GM23338 (cell line): Measurements from ENCODE around the gene PPP5C. TPM values are rescaled to one million over a fixed set of nuclear protein-coding genes. Genes with fewer than 3 reads are reported as not detected.

Experiments used
- ATAC-seq: fragments of 200-7000 bp; cut with Tn5 transposase; 3 replicates; pipeline ENCODE4 v1.9.1; 2020
- DNase-seq: peaks from one replicate; pipeline ENCODE4 v3.0.0-alpha.2; 2015; ENCODE audit warnings: low spot score
- H2AFZ ChIP-seq: fragments of 200-600 bp; sonication (generic); 2 replicates; pipeline ENCODE4 v1.8.0; 2016; ENCODE audit warnings: antibody characterized with exemption, mild to moderate bottlenecking, moderate library complexity
- H3F3A ChIP-seq: fragments of 200-600 bp; sonication (generic); replicated peaks from 2 replicates; pipeline ENCODE4 v1.8.0; 2017; ENCODE audit warnings: antibody characterized with exemption, mixed run types, low read depth
- H3K27ac ChIP-seq: fragments of 200-600 bp; sonication (generic); 2 replicates; pipeline ENCODE4 v1.6.1; 2016; ENCODE audit warnings: low read depth
- H3K27me3 ChIP-seq: fragments of 200-600 bp; sonication (generic); 2 replicates; pipeline ENCODE4 v1.8.0; 2016; ENCODE audit warnings: mild to moderate bottlenecking, mixed run types, moderate library complexity; ENCODE audit not compliant: insufficient read depth
- H3K36me3 ChIP-seq: fragments of 200-600 bp; sonication (generic); 2 replicates; pipeline ENCODE4 v1.8.0; 2016; ENCODE audit warnings: mild to moderate bottlenecking; ENCODE audit not compliant: insufficient read depth
- H3K4me1 ChIP-seq: fragments of 200-600 bp; sonication (generic); 2 replicates; pipeline ENCODE4 v1.8.0; 2016; ENCODE audit warnings: mild to moderate bottlenecking, moderate library complexity; ENCODE audit not compliant: insufficient read depth
- H3K4me2 ChIP-seq: fragments of 200-600 bp; sonication (generic); 2 replicates; pipeline ENCODE4 v1.7.1; 2017; ENCODE audit warnings: mixed run types
- H3K4me3 ChIP-seq: fragments of 200-600 bp; sonication (generic); 2 replicates; pipeline ENCODE4 v1.6.1; 2016; ENCODE audit warnings: mixed run types
- H3K79me2 ChIP-seq: fragments of 200-600 bp; sonication (generic); replicated peaks from 2 replicates; pipeline ENCODE4 v1.8.0; 2017; ENCODE audit warnings: mild to moderate bottlenecking; ENCODE audit not compliant: insufficient read depth
- H3K9me2 ChIP-seq: fragments of 200-600 bp; sonication (generic); 2 replicates; pipeline ENCODE4 v1.8.0; 2017; ENCODE audit not compliant: insufficient read depth
- H4K20me1 ChIP-seq: fragments of 200-600 bp; sonication (generic); replicated peaks from 2 replicates; pipeline ENCODE4 v1.8.0; 2017; ENCODE audit warnings: mild to moderate bottlenecking; ENCODE audit not compliant: insufficient read depth
- H3K27ac Mint-ChIP-seq: 2 replicates; pipeline ENCODE4 v1.8.0; 2020; ENCODE audit warnings: inconsistent platforms, mild to moderate bottlenecking, moderate library complexity, mixed read lengths
- H3K27me3 Mint-ChIP-seq: 3 replicates; pipeline ENCODE4 v1.8.0; 2022; ENCODE audit warnings: low read depth, mild to moderate bottlenecking, moderate library complexity, mixed read lengths, inconsistent platforms; ENCODE audit not compliant: insufficient read depth, poor library complexity
- H3K36me3 Mint-ChIP-seq: 3 replicates; pipeline ENCODE4 v1.8.0; 2021; ENCODE audit warnings: low read depth, mild to moderate bottlenecking, inconsistent platforms, moderate library complexity, mixed read lengths
- H3K4me1 Mint-ChIP-seq: 3 replicates; pipeline ENCODE4 v1.8.0; 2020; ENCODE audit warnings: mild to moderate bottlenecking, inconsistent platforms, mixed read lengths
- H3K4me3 Mint-ChIP-seq: 3 replicates; pipeline ENCODE4 v1.8.0; 2021; ENCODE audit warnings: moderate library complexity, mild to moderate bottlenecking, inconsistent platforms, mixed read lengths
- H3K9me3 Mint-ChIP-seq: 3 replicates; pipeline ENCODE4 v1.8.0; 2020; ENCODE audit warnings: moderate library complexity, mild to moderate bottlenecking, inconsistent platforms, mixed read lengths
- CREB1 ChIP-seq: fragments of 250-450 bp; sonication (Bioruptor Pico); IDR thresholded peaks from 2 replicates; pipeline ENCODE4 v1.5.0; 2020; ENCODE audit warnings: low read depth, mild to moderate bottlenecking, moderate library complexity
- EZH2 ChIP-seq: fragments of 200-600 bp; sonication (generic); IDR thresholded peaks from one replicate; pipeline ENCODE4 v1.8.0; 2017; ENCODE audit warnings: antibody characterized with exemption, mild to moderate bottlenecking, low read depth; ENCODE audit not compliant: unreplicated experiment
- EZH2phosphoT487 ChIP-seq: fragments of 200-600 bp; sonication (generic); IDR thresholded peaks from one replicate; pipeline ENCODE4 v1.8.1; 2018; ENCODE audit warnings: antibody characterized with exemption; ENCODE audit not compliant: unreplicated experiment
- JUNB ChIP-seq: IDR thresholded peaks from one replicate; pipeline ENCODE4 v1.6.1; 2016; ENCODE audit warnings: antibody characterized with exemption; ENCODE audit not compliant: unreplicated experiment
- NANOG ChIP-seq: IDR thresholded peaks from 2 replicates; pipeline ENCODE4 v1.6.1; 2016; ENCODE audit warnings: antibody characterized with exemption, borderline replicate concordance
- POLR2AphosphoS5 ChIP-seq: IDR thresholded peaks from 2 replicates; pipeline ENCODE4 v1.6.1; 2016; ENCODE audit warnings: antibody characterized with exemption, low read depth
- STAT1 ChIP-seq: IDR thresholded peaks from one replicate; pipeline ENCODE4 v1.6.1; 2016; ENCODE audit warnings: antibody characterized with exemption; ENCODE audit not compliant: unreplicated experiment
- ZNF114 ChIP-seq: fragments of 250-450 bp; sonication (Bioruptor Pico); IDR thresholded peaks from 2 replicates; pipeline ENCODE4 v1.5.0; 2020; ENCODE audit warnings: mild to moderate bottlenecking, moderate library complexity
- ZNF331 ChIP-seq: fragments of 250-450 bp; sonication (Bioruptor Pico); IDR thresholded peaks from 2 replicates; pipeline ENCODE4 v1.5.0; 2020; ENCODE audit warnings: low read depth, mild to moderate bottlenecking, moderate library complexity
- polyA plus RNA-seq: library from polyadenylated mRNA; unstranded; fragments of >200 nt; fragmentation: Nextera tagmentation; extraction: Ambion mirVana; gene quantifications from 2 replicates; pipeline ENCODE4 v1.2.1, GENCODE V29; 2016
- total RNA-seq: library from RNA; depleted of rRNA; stranded (reverse); fragments of >200 nt; shearing (Covaris generic); gene quantifications from 2 replicates; pipeline ENCODE4 v1.2.3, GENCODE V29; 2014
- TF ChIP-seq, protein P1 (sequence below): IDR thresholded peaks from one replicate; pipeline ENCODE4 v1.6.1; 2018; ENCODE audit warnings: antibody characterized with exemption; ENCODE audit not compliant: unreplicated experiment
- TF ChIP-seq, protein P2 (sequence below), 2 experiments: fragments of 200-600 bp in 1 of 2; sonication (generic) in 1 of 2; conservative IDR thresholded peaks; 2 replicates each; pipeline versions ENCODE4 v1.5.1 to v1.6.1; 2016 to 2017; ENCODE audit warnings: antibody characterized with exemption in 2 of 2, low read depth in 2 of 2, mild to moderate bottlenecking in 2 of 2, moderate library complexity in 1 of 2
- TF ChIP-seq, protein P3 (sequence below): IDR thresholded peaks from 2 replicates; pipeline ENCODE4 v1.6.1; 2016; ENCODE audit warnings: antibody characterized with exemption

PPP5C gene
- total and polyA plus RNA-seq, 2 experiments from 2014 or later = 51.6 to 123 TPM

DNA sequence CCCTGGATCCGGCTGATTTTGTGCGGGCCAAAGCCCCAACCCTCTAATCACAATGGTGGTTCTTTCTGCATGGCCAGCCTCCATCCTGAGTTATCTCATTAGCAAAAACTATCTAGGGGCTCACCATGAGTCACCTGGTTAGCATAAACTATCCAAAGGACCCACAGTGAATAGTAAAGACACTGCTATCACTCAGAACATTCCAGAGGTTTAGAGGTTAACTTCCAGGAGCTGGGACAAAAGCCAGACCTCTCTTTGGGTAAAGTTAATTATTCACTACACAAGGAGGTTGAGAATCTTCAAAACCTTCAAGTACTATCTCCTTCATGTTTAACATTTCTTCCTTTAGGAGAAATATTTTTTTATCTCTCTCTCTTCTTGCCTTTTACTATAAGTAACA lies 18.8 kb upstream of the PPP5C start:
- H3F3A ChIP-seq = no peaks in the 10 kb centered on the region
- DNase-seq (no peak), ATAC-seq (no peak)
- H3K9me2 ChIP-seq = peaks cover 12% of the 10 kb centered on the region; the same call in 1 of the 2 replicates
- H3K36me3 ChIP-seq = peaks cover 38% of the 10 kb centered on the region
- H3K9me3 Mint-ChIP-seq = peaks cover 32% of the 10 kb centered on the region
- H3K27me3 ChIP-seq = no peaks in the 10 kb centered on the region
- TF ChIP-seq, protein P1, sequence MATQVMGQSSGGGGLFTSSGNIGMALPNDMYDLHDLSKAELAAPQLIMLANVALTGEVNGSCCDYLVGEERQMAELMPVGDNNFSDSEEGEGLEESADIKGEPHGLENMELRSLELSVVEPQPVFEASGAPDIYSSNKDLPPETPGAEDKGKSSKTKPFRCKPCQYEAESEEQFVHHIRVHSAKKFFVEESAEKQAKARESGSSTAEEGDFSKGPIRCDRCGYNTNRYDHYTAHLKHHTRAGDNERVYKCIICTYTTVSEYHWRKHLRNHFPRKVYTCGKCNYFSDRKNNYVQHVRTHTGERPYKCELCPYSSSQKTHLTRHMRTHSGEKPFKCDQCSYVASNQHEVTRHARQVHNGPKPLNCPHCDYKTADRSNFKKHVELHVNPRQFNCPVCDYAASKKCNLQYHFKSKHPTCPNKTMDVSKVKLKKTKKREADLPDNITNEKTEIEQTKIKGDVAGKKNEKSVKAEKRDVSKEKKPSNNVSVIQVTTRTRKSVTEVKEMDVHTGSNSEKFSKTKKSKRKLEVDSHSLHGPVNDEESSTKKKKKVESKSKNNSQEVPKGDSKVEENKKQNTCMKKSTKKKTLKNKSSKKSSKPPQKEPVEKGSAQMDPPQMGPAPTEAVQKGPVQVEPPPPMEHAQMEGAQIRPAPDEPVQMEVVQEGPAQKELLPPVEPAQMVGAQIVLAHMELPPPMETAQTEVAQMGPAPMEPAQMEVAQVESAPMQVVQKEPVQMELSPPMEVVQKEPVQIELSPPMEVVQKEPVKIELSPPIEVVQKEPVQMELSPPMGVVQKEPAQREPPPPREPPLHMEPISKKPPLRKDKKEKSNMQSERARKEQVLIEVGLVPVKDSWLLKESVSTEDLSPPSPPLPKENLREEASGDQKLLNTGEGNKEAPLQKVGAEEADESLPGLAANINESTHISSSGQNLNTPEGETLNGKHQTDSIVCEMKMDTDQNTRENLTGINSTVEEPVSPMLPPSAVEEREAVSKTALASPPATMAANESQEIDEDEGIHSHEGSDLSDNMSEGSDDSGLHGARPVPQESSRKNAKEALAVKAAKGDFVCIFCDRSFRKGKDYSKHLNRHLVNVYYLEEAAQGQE = no peak
- TF ChIP-seq POLR2AphosphoS5 (no peak), ZNF114 (no peak), EZH2phosphoT487 (no peak), CREB1 (no peak), NANOG (no peak), JUNB (no peak)
- TF ChIP-seq, protein P2, sequence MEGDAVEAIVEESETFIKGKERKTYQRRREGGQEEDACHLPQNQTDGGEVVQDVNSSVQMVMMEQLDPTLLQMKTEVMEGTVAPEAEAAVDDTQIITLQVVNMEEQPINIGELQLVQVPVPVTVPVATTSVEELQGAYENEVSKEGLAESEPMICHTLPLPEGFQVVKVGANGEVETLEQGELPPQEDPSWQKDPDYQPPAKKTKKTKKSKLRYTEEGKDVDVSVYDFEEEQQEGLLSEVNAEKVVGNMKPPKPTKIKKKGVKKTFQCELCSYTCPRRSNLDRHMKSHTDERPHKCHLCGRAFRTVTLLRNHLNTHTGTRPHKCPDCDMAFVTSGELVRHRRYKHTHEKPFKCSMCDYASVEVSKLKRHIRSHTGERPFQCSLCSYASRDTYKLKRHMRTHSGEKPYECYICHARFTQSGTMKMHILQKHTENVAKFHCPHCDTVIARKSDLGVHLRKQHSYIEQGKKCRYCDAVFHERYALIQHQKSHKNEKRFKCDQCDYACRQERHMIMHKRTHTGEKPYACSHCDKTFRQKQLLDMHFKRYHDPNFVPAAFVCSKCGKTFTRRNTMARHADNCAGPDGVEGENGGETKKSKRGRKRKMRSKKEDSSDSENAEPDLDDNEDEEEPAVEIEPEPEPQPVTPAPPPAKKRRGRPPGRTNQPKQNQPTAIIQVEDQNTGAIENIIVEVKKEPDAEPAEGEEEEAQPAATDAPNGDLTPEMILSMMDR (conservative IDR thresholded peaks at IDR 0.05; ENCODE audit: low read depth in 2 of 2) = no peak
- H3K27ac ChIP-seq = no peak overlapping the region
- H3K27me3 Mint-ChIP-seq = no peaks in the 10 kb centered on the region
- H3K4me1 Mint-ChIP-seq = no peaks in the 10 kb centered on the region
- no peaks in the 10 kb centered on the region for H3K79me2 ChIP-seq
- H3K27ac Mint-ChIP-seq = no peak overlapping the region
- no peak overlapping the region for H3K4me3 Mint-ChIP-seq
- peaks cover 74% of the 10 kb centered on the region for H3K36me3 Mint-ChIP-seq
- no peak overlapping the region for H3K4me2 ChIP-seq
- H2AFZ ChIP-seq = no peak overlapping the region
- no peak overlapping the region for H3K4me3 ChIP-seq
- no peaks in the 10 kb centered on the region for H4K20me1 ChIP-seq
- H3K4me1 ChIP-seq = no peaks in the 10 kb centered on the region

DNA sequence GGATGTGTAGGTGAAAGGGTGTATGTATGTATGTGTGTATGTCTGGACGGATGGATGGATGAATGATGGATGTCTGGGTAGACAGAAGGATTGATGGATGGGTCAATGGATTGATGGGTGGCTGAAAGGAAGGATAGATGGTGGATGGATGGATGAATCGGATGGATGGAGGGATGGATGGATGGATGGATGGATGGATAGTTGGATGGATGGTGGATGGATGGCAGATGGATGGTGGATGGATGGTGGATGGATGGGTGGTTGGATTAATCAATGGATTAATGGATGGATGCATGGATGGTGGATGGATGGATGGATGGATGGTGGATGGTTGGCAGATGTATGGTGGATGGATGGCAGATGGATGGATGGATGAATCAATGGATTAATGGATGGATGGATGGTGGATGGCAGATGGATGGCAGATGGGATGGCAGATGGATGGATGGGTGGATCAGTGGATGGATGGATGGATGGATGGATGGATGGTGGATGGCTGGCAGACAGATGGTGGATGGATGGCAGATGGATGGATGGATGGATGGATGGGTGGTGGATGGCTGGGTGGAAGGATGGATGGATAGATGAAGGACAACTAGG lies 16.5 kb upstream of the PPP5C start:
- H3K36me3 Mint-ChIP-seq = peaks cover 55% of the 10 kb centered on the region
- Histone ChIP-seq H3K27ac (no peak overlapping the region), H3F3A (no peaks in the 10 kb centered on the region), H3K4me3 (no peak overlapping the region), H2AFZ (no peak overlapping the region), H3K79me2 (no peaks in the 10 kb centered on the region), H4K20me1 (no peaks in the 10 kb centered on the region), H3K4me2 (no peak overlapping the region), H3K36me3 (peaks cover 32% of the 10 kb centered on the region), H3K27me3 (no peaks in the 10 kb centered on the region), H3K4me1 (no peaks in the 10 kb centered on the region), H3K9me2 (peaks cover 12% of the 10 kb centered on the region; the same call in 1 of the 2 replicates)
- no peaks in the 10 kb centered on the region for H3K4me1 Mint-ChIP-seq
- H3K9me3 Mint-ChIP-seq = peaks cover 32% of the 10 kb centered on the region
- no peak overlapping the region for H3K27ac Mint-ChIP-seq
- DNase-seq (no peak), ATAC-seq (no peak)
- H3K4me3 Mint-ChIP-seq = no peak overlapping the region
- peaks cover 4% of the 10 kb centered on the region for H3K27me3 Mint-ChIP-seq
- TF ChIP-seq STAT1 (no peak), CREB1 (no peak), ZNF331 (no peak), EZH2 (no peak)
- TF ChIP-seq, protein P3, sequence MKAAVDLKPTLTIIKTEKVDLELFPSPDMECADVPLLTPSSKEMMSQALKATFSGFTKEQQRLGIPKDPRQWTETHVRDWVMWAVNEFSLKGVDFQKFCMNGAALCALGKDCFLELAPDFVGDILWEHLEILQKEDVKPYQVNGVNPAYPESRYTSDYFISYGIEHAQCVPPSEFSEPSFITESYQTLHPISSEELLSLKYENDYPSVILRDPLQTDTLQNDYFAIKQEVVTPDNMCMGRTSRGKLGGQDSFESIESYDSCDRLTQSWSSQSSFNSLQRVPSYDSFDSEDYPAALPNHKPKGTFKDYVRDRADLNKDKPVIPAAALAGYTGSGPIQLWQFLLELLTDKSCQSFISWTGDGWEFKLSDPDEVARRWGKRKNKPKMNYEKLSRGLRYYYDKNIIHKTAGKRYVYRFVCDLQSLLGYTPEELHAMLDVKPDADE = no peak
